Measurements from ENCODE around the gene CFAP73. TPM values are rescaled to one million over a fixed set of nuclear protein-coding genes. Genes with fewer than 3 reads are reported as not detected.

The CFAP73 gene
- total RNA-seq, 1 donor from 2014 or later = not detected

DNA sequence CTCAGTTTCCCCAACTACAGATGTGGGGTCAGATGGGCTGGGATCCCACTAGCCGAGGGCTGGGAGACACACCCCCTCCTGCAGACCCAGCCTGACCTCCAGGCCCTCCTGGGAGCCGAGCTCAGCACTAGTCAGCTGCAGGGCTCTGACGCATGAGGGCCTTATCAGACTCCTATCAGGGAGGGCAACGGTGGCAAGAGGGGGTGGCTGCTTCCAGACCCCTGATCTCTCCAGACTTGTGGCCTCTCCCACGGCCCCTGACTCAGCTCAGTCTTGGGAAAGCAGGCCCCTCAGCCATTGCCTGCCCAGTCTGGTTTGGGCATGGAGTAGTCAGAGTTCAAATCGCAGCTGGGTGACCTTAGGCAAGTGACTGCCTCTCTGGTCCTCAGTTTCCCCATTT is 16.5 kb upstream of the CFAP73 start:
- no peak for DNase-seq (ENCODE audit: low read depth)
- Histone ChIP-seq H3K27me3 (ENCODE audit: control insufficient read depth, insufficient read depth, low read length) (no peaks in the 10 kb centered on the region), H3K36me3 (ENCODE audit: control insufficient read depth, insufficient read depth, low read length) (no peaks in the 10 kb centered on the region), H3K4me3 (ENCODE audit: low read depth, low read length) (no peak overlapping the region)
- TF ChIP-seq, protein P1, sequence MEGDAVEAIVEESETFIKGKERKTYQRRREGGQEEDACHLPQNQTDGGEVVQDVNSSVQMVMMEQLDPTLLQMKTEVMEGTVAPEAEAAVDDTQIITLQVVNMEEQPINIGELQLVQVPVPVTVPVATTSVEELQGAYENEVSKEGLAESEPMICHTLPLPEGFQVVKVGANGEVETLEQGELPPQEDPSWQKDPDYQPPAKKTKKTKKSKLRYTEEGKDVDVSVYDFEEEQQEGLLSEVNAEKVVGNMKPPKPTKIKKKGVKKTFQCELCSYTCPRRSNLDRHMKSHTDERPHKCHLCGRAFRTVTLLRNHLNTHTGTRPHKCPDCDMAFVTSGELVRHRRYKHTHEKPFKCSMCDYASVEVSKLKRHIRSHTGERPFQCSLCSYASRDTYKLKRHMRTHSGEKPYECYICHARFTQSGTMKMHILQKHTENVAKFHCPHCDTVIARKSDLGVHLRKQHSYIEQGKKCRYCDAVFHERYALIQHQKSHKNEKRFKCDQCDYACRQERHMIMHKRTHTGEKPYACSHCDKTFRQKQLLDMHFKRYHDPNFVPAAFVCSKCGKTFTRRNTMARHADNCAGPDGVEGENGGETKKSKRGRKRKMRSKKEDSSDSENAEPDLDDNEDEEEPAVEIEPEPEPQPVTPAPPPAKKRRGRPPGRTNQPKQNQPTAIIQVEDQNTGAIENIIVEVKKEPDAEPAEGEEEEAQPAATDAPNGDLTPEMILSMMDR (IDR thresholded peaks at IDR 0.05; ENCODE audit: insufficient read depth, low read length, poor library complexity, severe bottlenecking) = no peak

DNA sequence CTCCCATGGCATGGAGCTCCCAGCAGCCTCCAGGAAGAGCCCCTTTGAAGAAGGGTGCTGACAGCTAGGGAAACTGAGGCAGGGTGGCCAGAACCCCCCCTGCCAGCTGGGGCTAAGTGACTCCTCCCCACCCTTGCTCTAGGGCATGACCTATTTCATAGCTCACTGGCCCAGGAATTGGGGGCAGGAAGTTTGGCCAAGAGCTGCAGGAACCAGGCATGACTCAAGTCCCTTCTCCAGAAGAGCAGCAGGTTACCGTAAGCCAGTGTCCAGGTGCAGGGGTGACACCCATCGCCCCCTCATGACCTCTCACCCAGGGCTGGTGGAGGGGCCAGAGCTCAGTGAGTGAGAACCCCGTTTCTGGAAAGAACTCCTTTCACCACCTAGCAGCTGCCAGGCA is 15.9 kb upstream of the CFAP73 start:
- no peaks in the 10 kb centered on the region for H3K27me3 ChIP-seq (ENCODE audit: control insufficient read depth, insufficient read depth, low read length)
- no peak overlapping the region for H3K4me3 ChIP-seq (ENCODE audit: low read depth, low read length)
- no peaks in the 10 kb centered on the region for H3K36me3 ChIP-seq (ENCODE audit: control insufficient read depth, insufficient read depth, low read length)
- DNase-seq (ENCODE audit: low read depth) = no peak
- TF ChIP-seq, protein P1 (IDR thresholded peaks at IDR 0.05; ENCODE audit: insufficient read depth, low read length, poor library complexity, severe bottlenecking) = no peak

DNA sequence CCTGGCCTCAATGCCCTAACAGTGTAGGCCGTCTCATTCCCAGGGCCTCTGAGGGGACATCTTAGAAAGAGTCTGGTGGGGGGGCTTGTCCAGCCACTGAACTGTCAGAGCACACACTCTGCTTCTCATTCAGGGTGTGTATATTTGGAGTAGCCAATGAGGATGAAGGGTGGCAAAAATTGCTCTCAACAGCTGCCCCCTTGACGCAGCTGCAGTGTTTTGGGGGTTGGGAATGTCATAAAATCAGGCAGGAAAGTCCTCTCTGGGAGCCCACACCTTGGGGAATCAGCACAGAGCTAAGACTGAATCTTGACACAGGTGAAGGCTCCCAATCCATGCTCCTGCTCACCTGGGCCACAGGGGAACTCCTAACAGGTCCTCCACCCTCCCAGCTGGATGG is 15.5 kb upstream of the CFAP73 start:
- no peaks in the 10 kb centered on the region for H3K27me3 ChIP-seq (ENCODE audit: control insufficient read depth, insufficient read depth, low read length)
- no peaks in the 10 kb centered on the region for H3K36me3 ChIP-seq (ENCODE audit: control insufficient read depth, insufficient read depth, low read length)
- no peak for DNase-seq (ENCODE audit: low read depth)
- H3K4me3 ChIP-seq (ENCODE audit: low read depth, low read length) = no peak overlapping the region
- TF ChIP-seq, protein P1 (IDR thresholded peaks at IDR 0.05; ENCODE audit: insufficient read depth, low read length, poor library complexity, severe bottlenecking) = no peak

DNA sequence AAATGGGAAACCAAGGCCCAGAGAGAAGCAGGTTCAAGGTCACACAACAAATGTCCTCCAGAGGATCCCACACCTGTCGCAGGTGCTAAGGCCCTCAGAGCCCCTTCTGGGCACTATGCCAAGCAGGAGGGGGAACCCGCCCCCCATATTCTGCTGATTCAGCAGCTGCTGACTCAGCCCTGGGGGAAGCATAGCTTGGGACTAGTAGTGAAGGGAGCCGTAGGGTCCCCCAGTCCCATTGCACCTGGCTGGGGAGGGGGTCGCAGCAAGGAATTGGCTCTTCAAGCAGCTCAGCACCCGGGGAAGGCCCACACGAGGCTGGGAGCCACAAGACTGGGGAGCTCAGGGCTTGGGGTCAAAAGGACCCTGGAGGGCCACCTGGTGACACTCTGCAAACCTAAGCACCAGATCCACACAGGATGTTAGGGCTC is 15.0 kb upstream of the CFAP73 start:
- H3K36me3 ChIP-seq (ENCODE audit: control insufficient read depth, insufficient read depth, low read length) = no peaks in the 10 kb centered on the region
- DNase-seq (ENCODE audit: low read depth) = no peak
- peak overlapping the region; percentile 51 for H3K4me3 ChIP-seq (ENCODE audit: low read depth, low read length)
- TF ChIP-seq, protein P1 (IDR thresholded peaks at IDR 0.05; ENCODE audit: insufficient read depth, low read length, poor library complexity, severe bottlenecking) = no peak
- H3K27me3 ChIP-seq (ENCODE audit: control insufficient read depth, insufficient read depth, low read length) = no peaks in the 10 kb centered on the region

DNA sequence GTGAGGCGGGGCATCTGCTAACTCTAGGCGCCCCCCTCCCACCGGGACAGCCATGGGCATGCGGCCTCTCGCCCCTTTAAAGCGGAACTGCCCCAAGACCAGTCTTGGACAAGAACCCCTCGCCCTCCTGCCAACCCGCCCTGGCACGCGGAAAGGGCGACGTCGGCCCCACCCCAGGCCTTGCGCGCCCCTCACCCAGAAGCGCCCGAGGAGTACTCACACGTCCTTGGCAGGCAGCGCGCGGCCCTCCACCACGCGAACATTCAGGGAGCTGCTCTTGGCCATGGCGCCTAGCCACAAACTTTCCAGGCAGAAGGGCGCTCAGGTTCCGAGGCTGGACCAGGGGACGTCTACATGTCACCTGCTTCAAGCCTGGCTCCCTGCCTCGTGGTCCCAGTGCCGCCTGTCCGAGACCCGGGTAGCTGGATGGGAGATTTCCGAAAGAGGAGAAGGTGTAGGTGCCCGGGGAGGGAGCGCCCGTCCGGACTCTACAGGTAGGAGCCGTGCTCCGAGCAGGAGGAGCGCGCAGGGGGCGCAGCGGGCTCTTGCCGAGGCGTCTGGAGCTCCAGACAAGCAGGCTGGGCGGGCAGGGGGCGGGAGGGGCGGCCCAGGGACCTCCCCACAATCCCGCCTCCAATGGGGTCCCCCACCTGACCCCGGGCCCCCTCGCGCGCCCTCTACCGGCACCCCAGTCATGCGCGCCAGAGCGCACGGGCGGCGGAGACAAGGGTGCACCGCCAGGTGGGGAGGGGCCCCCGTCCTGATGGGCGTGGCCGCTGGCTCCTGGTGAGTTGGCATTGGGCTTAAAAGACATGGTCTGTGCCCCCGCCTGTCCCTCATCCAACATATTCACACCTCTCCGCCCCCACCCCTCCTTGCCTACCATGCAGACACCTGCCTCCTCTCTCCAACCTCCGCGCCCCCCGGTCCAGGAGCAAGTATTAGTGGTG is 14.1 kb upstream of the CFAP73 start, which contains the start of gene RASAL1:
RASAL1 (minus strand) TSS at position 584 of the 950 bp plus-strand sequence; CDS start at position 285, 299 bp downstream.
- no peak for DNase-seq (ENCODE audit: low read depth)
- no peaks in the 10 kb centered on the region for H3K36me3 ChIP-seq (ENCODE audit: control insufficient read depth, insufficient read depth, low read length)
- no peaks in the 10 kb centered on the region for H3K27me3 ChIP-seq (ENCODE audit: control insufficient read depth, insufficient read depth, low read length)
- peak within 1 kb of the TSS; percentile 51 for H3K4me3 ChIP-seq (ENCODE audit: low read depth, low read length)
- TF ChIP-seq, protein P1 (IDR thresholded peaks at IDR 0.05; ENCODE audit: insufficient read depth, low read length, poor library complexity, severe bottlenecking) = peak; percentile 72
